BJ (cell line): Measurements from ENCODE around the gene XKR7. TPM values are rescaled to one million over a fixed set of nuclear protein-coding genes. Genes with fewer than 3 reads are reported as not detected.

Experiments used
- CTCF ChIA-PET: fragments of 350-600 bp; formaldehyde crosslinking; extraction: SDS; loops from one replicate; lab custom pipeline; 2021; ENCODE audit warnings: antibody characterized with exemption, inconsistent platforms; lab: Yijun Ruan, JAX
- POLR2A ChIA-PET: fragments of 300-600 bp; sonication (Branson Sonifier 250); formaldehyde crosslinking; extraction: SDS; loops from one replicate; lab custom pipeline; 2021; ENCODE audit warnings: antibody characterized with exemption; lab: Charles Lee
- DNase-seq: peaks from one replicate; pipeline ENCODE4 v3.0.0-alpha.2; 2011; ENCODE audit warnings: low read depth
- H3K27me3 ChIP-seq: 2 replicates; pipeline ENCODE4 v1.6.0; 2011; ENCODE audit warnings: low read length; ENCODE audit not compliant: control insufficient read depth, insufficient read depth
- H3K36me3 ChIP-seq: 2 replicates; pipeline ENCODE4 v1.5.1; 2011; ENCODE audit warnings: low read length; ENCODE audit not compliant: control insufficient read depth, insufficient read depth
- H3K4me3 ChIP-seq: 2 replicates; pipeline ENCODE4 v1.5.1; 2011; ENCODE audit warnings: low read depth, mild to moderate bottlenecking, control low read depth, low read length
- CTCF ChIP-seq: IDR thresholded peaks from 2 replicates; pipeline ENCODE4 v1.5.1; 2011; ENCODE audit warnings: low read depth, mild to moderate bottlenecking, control low read depth, inconsistent platforms, low read length, moderate library complexity; ENCODE audit not compliant: insufficient read depth
- polyA plus RNA-seq: library from polyadenylated mRNA; depleted of rRNA; stranded (reverse); fragments of >200 nt; gene quantifications from 2 replicates; pipeline ENCODE4 v1.2.3, GENCODE V29; 2011

XKR7 gene
- polyA plus RNA-seq, 1 experiment = 0.01 TPM

GRCh38 chr20:32007787-32008616, 40.1 kb downstream of the XKR7 start:
- no peak for DNase-seq
- H3K27me3 ChIP-seq = peaks cover 8% of the 10 kb centered on the region
- POLR2A ChIA-PET = no interaction called here

GRCh38 chr20:32009564-32009963, 41.6 kb downstream of the XKR7 start:
- POLR2A ChIA-PET = no interaction called here
- no peak for DNase-seq
- CTCF ChIA-PET = interaction anchor here (1.2 kb wide), 1 partner anchor 23 kb away, joined by 3 read pairs; no protein-coding TSS in a partner anchor
- peaks cover 8% of the 10 kb centered on the region for H3K27me3 ChIP-seq
- no peak for TF ChIP-seq CTCF
- no peaks in the 10 kb centered on the region for H3K36me3 ChIP-seq
- no peak overlapping the region for H3K4me3 ChIP-seq

More at GRCh38 chr20:32007787-32008616, 40.1 kb downstream of the XKR7 start:
- TF ChIP-seq CTCF = no peak
- Histone ChIP-seq H3K4me3 (no peak overlapping the region), H3K36me3 (no peaks in the 10 kb centered on the region)
- CTCF ChIA-PET = interaction anchor here (0.5 to 2.5 kb wide), 8 partner anchors 9 to 112 kb away, joined by 3 to 11 read pairs (median 4); partner anchors contain the start of gene PDRG1

GRCh38 chr20:32010101-32010500, 42.1 kb downstream of the XKR7 start, which contains the start of gene CCM2L:
CCM2L (plus strand) TSS chr20:32010438; CDS start chr20:32010455, 17 bp downstream.
- no peak for TF ChIP-seq CTCF
- POLR2A ChIA-PET = no interaction called here
- H3K4me3 ChIP-seq = no peak within 1 kb of the TSS
- CTCF ChIA-PET = interaction anchor here (1.2 kb wide), 1 partner anchor 22 kb away, joined by 3 read pairs; no protein-coding TSS in a partner anchor
- peaks cover 12% of the 10 kb centered on the region for H3K27me3 ChIP-seq
- H3K36me3 ChIP-seq = no peaks in the 10 kb centered on the region
- DNase-seq = no peak

- no peak for DNase-seq
- H3K27me3 ChIP-seq = peaks cover 16% of the 10 kb centered on the region
- H3K4me3 ChIP-seq = no peak overlapping the region
- ChIA-PET CTCF (interaction anchor here (1.2 kb wide), 1 partner anchor 22 kb away, joined by 3 read pairs; no protein-coding TSS in a partner anchor), POLR2A (no interaction called here)
- TF ChIP-seq CTCF = no peak
- H3K36me3 ChIP-seq = no peaks in the 10 kb centered on the region
Observed at GRCh38 chr20:32010666-32011065, 42.7 kb downstream of the XKR7 start.

GRCh38 chr20:32012159-32012688, 44.3 kb downstream of the XKR7 start:
- CTCF ChIA-PET = interaction anchor here (1.1 to 2.8 kb wide), 4 partner anchors 11 to 23 kb away, joined by 3 to 9 read pairs (median 4); no protein-coding TSS in a partner anchor
- POLR2A ChIA-PET = no interaction called here
- Histone ChIP-seq H3K36me3 (no peaks in the 10 kb centered on the region), H3K27me3 (peaks cover 16% of the 10 kb centered on the region), H3K4me3 (no peak overlapping the region)
- no peak for TF ChIP-seq CTCF
- no peak for DNase-seq
